IMR-90 (cell line): ENCODE data around the gene RNF17.

Experiments used
- BHLHE40 ChIP-seq: fragments of 150-350 bp; IDR thresholded peaks from 2 replicates; pipeline ENCODE4 v1.6.1; 2016; ENCODE audit warnings: mild to moderate bottlenecking, low read depth, low read length
- POLR2A ChIP-seq: IDR thresholded peaks from 2 replicates; pipeline ENCODE4 v1.6.1; 2012; ENCODE audit warnings: mild to moderate bottlenecking, low read depth, low read length
- RCOR1 ChIP-seq: IDR thresholded peaks from 2 replicates; pipeline ENCODE4 v1.6.1; 2012; ENCODE audit warnings: mild to moderate bottlenecking, low read length, improper control_type of control experiment; ENCODE audit not compliant: insufficient replicate concordance
- RFX5 ChIP-seq: IDR thresholded peaks from 2 replicates; pipeline ENCODE4 v1.8.0; 2012; ENCODE audit warnings: low read depth, mild to moderate bottlenecking, low read length, moderate library complexity
- SMC3 ChIP-seq: fragments of 150-350 bp; IDR thresholded peaks from 2 replicates; pipeline ENCODE4 v1.6.1; 2016; ENCODE audit warnings: low read depth, mild to moderate bottlenecking, antibody characterized with exemption, low read length, moderate library complexity
- TF ChIP-seq, protein P1 (sequence below): conservative IDR thresholded peaks from 2 replicates; pipeline ENCODE4 v1.5.1; 2012; ENCODE audit warnings: mild to moderate bottlenecking, low read depth, low read length, improper control_type of control experiment
- TF ChIP-seq, protein P2 (sequence below): fragments of 150-350 bp; IDR thresholded peaks from 2 replicates; pipeline ENCODE4 v1.6.1; 2016; ENCODE audit warnings: low read depth, mild to moderate bottlenecking, low read length, moderate library complexity, borderline replicate concordance

DNA sequence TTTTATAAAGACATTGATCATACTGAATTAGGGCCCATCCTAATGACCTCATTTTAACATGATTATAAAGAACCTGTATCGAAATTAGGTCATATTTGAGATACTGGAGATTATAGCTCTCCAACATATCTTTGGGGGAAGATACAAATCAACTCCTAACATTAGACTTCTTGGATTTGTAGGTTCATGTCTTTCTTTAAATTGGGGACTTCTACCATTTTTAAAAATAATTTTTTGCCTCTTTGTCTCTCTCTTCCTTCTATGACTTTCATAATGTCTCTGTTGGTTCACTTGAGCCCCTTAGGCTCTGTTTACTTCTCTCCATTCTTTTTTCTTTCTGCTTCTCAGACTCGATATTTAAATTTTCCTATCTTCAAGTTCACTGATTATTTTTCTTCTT is 57.2 kb downstream of the RNF17 start:
- TF ChIP-seq POLR2A (no peak), BHLHE40 (no peak), RFX5 (no peak), SMC3 (no peak), RCOR1 (no peak)
- TF ChIP-seq, protein P1, sequence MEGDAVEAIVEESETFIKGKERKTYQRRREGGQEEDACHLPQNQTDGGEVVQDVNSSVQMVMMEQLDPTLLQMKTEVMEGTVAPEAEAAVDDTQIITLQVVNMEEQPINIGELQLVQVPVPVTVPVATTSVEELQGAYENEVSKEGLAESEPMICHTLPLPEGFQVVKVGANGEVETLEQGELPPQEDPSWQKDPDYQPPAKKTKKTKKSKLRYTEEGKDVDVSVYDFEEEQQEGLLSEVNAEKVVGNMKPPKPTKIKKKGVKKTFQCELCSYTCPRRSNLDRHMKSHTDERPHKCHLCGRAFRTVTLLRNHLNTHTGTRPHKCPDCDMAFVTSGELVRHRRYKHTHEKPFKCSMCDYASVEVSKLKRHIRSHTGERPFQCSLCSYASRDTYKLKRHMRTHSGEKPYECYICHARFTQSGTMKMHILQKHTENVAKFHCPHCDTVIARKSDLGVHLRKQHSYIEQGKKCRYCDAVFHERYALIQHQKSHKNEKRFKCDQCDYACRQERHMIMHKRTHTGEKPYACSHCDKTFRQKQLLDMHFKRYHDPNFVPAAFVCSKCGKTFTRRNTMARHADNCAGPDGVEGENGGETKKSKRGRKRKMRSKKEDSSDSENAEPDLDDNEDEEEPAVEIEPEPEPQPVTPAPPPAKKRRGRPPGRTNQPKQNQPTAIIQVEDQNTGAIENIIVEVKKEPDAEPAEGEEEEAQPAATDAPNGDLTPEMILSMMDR: no peak
- TF ChIP-seq, protein P2, sequence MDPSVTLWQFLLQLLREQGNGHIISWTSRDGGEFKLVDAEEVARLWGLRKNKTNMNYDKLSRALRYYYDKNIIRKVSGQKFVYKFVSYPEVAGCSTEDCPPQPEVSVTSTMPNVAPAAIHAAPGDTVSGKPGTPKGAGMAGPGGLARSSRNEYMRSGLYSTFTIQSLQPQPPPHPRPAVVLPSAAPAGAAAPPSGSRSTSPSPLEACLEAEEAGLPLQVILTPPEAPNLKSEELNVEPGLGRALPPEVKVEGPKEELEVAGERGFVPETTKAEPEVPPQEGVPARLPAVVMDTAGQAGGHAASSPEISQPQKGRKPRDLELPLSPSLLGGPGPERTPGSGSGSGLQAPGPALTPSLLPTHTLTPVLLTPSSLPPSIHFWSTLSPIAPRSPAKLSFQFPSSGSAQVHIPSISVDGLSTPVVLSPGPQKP: no peak
